ENCODE results near the gene MLLT6. TPM values are rescaled to one million over a fixed set of nuclear protein-coding genes. Genes with fewer than 3 reads are reported as not detected.

The MLLT6 gene
- total RNA-seq, 1 donor from 2014 or later, result 71.9 TPM

DNA sequence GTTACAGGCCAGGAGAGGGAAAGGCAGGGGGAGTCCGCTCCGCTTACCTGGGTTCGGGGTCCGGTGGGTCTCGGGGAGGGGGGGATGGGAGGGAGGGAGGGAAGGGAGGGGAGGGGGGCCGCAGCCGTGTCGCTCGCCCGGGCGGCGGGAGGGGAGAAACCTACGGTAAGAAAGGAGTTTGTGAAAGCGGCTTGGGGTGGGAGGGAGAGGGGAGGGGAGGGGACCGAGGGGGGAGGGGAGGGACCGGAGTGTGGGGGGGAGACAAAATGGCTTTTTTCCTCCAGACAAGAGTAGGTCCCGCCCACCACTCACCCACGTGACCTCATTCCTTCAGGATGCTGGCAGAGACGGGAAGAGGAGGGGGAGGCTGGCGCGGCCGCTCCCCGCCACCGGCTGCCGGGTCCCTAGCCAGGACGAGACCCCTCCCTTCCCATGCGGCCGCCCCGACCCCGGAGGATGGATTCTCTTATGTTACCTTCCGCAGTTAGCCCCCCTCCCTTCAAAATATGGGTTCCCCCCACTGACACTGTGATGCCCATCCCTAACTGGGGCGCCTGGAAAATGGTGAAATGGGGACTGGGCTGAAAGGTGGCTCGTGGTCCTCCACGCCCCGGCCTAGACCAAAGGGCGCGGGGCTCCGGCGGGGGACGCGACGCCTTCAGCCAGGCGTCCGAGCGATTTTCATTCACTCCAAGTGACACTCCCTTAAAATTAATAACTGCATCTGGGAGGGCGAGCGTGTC, 43.2 kb downstream of the MLLT6 start, which contains the start of gene PCGF2:
Gene PCGF2 (minus strand): TSS at position 188 of the 743 bp plus-strand sequence. CDS start 7,934 bp downstream, outside the sequence.
- intact Hi-C loops (cut with DNase I), result no loop called here
- DNase-seq, result peak; percentile 96
- ATAC-seq (ENCODE audit: poor library complexity), result peak; percentile 34

DNA sequence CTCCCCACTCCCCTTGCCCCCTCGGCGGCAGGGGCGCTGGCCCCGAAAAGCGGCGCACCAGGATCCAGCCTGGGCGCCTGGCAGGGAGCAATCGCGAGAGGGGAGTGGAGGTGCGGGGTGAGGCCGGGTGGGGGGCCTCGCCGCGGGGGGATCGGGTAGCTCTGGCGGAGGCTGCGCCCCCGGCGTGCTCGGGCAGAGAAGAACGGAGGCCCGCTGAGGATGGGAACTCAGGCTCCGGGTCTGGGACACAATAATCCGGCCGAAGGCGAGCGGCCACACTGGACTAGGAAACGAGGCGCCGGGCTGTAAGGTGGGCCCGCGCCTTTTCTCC, 43.8 kb downstream of the MLLT6 start:
- no peak for ATAC-seq (ENCODE audit: poor library complexity)
- no peak for DNase-seq
- intact Hi-C loops (cut with DNase I), result no loop called here

DNA sequence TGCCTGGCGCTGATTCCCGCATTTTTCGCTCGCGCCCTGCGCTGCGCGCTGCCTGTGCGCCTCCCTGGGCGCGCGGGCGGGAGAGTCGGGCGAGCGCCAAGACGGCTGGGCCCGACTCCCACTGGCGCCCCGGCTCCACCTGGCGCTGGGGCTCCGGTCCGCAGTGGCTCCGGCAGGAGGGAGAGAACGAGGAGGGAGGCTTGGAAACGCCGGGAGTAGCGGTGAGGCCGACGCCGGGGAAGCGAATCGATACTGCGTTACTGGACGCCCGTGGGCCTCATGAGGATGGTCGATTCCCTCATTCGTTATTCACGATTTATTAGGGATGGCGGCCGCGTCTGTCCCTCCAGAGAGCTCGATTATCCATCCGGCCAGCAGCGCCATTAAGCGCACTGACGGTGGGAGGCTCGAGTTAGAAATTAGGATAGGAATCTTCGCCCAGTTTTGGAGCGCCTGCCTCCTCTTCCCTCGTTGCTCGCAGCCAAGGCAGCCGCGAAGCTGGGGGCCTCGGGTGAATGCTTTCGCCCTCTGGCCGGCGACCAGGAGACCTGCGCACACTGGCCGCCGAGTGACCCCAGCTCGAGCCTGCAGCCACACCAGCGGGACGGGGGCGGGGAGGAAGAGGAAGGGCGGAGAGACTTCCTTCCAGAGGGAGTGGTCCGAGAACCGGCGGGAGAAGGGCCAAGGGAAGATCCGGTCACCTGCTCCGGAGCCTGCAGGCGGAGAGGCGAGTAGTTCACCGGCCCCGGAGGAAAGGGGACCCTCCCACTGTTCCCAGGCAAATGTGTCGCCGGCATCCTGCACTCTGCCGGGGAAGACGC, 44.4 kb downstream of the MLLT6 start:
- ATAC-seq (ENCODE audit: poor library complexity), result peak; percentile 45

GRCh38 chr17:38750044-38750311, 44.9 kb downstream of the MLLT6 start:
- DNase-seq, result no peak
- ATAC-seq (ENCODE audit: poor library complexity), result no peak
- intact Hi-C loops (cut with DNase I), result loop anchor here (5.0 kb wide), 1 partner anchor 47 kb away; the partner anchor contains the start of gene PIP4K2B

More for the DNA sequence above, 44.4 kb downstream of the MLLT6 start:
- peak; percentile 92 for DNase-seq
- intact Hi-C loops (cut with DNase I), result loop anchor here (5.0 kb wide), 1 partner anchor 48 kb away; the partner anchor contains the start of gene PIP4K2B

GRCh38 chr17:38750312-38751121, 45.4 kb downstream of the MLLT6 start:
- intact Hi-C loops (cut with DNase I), result loop anchor here (5.0 kb wide), 1 partner anchor 47 kb away; the partner anchor contains the start of gene PIP4K2B
- DNase-seq (no peak), ATAC-seq (ENCODE audit: poor library complexity) (no peak)

GRCh38 chr17:38751144-38751807, 46.2 kb downstream of the MLLT6 start:
- intact Hi-C loops (cut with DNase I), result loop anchor here (5.0 kb wide), 1 partner anchor 46 kb away; the partner anchor contains the start of gene PIP4K2B
- ATAC-seq (ENCODE audit: poor library complexity), result no peak

DNA sequence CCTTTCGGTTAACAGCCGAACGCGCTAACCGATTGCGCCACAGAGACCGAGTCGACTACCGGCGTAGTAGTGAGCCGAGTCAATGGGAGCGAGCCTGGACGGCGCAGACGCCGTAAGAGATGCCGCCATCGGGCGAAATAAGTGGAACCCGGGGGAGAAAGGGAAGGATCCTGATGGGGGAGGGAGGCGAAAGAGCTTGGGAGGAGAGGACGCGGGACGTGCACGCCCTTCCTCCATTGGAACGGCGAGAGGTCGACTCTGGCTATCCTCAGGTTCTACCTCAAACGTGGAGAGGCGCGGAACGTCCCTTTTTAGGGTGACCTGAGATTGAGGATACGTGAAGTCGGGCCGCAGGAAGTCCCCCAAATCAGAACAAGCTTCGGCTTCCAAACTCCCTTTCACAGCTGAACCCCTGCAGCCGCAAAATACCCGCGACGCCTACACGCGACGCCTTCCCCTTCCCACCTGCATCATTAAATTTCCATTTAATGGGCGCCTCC, 46.8 kb downstream of the MLLT6 start:
- peak; percentile 87 for DNase-seq
- intact Hi-C loops (cut with DNase I), result loop anchor here (5.0 kb wide), 1 partner anchor 45 kb away; the partner anchor contains the start of gene PIP4K2B
- ATAC-seq (ENCODE audit: poor library complexity), result peak; percentile 44

More at GRCh38 chr17:38751144-38751807, 46.2 kb downstream of the MLLT6 start:
- no peak for DNase-seq

DNA sequence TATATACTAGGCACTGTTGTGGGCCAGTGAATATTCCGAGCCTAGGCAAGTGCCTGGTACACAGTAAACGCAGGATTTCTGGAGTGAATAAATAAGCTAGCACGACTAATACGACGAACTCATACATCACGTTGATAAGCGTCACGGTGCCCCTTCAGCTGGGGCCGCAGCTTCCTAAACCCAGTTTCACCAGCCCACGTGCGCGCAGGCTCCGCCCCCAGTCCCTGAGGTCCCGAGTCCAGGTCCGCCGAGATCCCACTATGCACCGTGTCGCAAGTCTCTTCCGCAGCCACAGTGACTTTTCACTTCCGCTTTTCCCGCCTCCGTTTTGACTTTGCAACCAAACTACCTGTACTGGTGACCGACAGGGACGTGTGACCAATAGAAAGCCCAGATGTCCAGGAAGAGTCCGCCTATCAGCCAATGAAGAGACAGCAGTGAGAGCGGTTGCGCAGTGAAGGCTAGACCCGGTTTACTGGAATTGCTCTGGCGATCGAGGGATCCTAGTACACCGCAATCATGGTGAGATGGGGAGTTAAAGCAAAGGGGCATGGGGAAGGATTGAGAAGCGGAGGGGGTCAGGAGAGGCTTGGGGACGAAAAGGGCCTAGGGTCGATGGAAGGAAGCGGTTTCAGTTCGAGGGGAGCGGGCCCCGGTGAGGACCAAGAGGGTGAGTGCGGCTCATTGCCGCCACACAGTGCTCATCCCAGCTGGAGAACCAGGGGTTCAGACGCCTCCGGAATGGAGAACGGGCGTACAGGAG, 47.4 kb downstream of the MLLT6 start, which contains the start of gene PSMB3:
Gene PSMB3 (plus strand): TSS at position 434 of the 763 bp plus-strand sequence. CDS start 86 bp downstream, at position 520.
- intact Hi-C loops (cut with DNase I), result loop anchor here (5.0 kb wide), 1 partner anchor 45 kb away; the partner anchor contains the start of gene PIP4K2B
- DNase-seq (peak; percentile 96), ATAC-seq (ENCODE audit: poor library complexity) (peak; percentile 85)

DNA sequence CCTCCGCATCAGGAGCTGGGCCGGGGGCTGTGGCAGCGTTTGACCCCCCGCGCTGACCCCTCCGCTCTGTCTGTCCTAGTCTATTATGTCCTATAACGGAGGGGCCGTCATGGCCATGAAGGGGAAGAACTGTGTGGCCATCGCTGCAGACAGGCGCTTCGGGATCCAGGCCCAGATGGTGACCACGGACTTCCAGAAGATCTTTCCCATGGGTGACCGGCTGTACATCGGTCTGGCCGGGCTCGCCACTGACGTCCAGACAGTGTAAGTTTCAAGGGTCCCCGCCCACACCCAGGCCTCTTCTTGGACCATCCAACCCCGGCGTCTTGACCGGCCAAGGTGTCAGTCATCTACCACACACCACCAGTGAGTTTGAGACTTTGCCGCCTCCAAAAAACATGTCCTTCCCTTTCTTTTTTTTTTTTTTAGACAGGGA, 48.0 kb downstream of the MLLT6 start:
- ATAC-seq (ENCODE audit: poor library complexity) (no peak), DNase-seq (no peak)
- intact Hi-C loops (cut with DNase I), result loop anchor here (5.0 kb wide), 1 partner anchor 44 kb away; the partner anchor contains the start of gene PIP4K2B

- no peak for ATAC-seq (ENCODE audit: poor library complexity)
- no peak for DNase-seq
- intact Hi-C loops (cut with DNase I), result no loop called here
Observed at GRCh38 chr17:38761612-38762011, 56.5 kb downstream of the MLLT6 start.

- intact Hi-C loops (cut with DNase I), result no loop called here
- ATAC-seq (ENCODE audit: poor library complexity), result no peak
- DNase-seq, result no peak
Observed at GRCh38 chr17:38762231-38762630, 57.2 kb downstream of the MLLT6 start.

DNA sequence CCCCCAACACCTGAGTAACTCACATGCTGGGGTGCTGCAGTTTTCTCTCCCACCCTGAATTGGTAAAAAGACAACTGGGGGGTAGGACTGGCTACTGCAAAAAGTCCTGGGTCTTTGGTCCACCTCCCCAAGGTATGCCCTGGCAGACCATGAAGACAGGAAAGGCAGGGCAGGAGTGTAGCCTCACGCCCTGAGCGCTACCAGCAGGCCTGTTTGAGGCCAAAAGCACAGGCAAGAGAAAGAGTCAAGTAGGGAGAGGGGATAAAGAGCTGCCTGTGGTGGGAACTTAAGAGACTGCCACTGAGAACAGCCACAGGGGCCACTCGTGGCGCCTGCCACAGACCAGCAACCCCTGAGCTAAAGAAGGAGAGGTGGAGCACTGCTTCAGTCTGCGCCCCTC, 61.3 kb downstream of the MLLT6 start:
- no peak for ATAC-seq (ENCODE audit: poor library complexity)
- intact Hi-C loops (cut with DNase I), result no loop called here

DNA sequence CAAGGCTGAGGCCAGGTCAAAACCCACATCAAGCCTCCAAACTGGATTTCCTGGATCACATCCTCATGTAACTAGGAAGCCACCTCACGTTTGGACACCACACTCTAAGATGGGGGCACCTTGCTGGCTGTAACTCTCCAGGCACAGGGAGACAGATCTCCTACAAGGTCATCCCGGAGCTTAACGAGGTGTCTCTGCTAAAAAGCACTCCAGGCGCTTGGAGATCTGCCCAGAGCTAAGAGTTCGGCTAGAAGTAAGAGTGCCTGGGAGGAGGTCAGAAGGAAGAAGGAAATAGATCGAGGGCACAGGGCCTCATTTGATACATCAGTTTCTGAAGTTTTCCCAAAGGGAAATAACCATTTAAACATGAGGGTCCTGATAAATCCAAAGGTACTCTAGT, 63.3 kb downstream of the MLLT6 start:
- intact Hi-C loops (cut with DNase I), result no loop called here
- no peak for DNase-seq
- peak; percentile 60 for ATAC-seq (ENCODE audit: poor library complexity)

More for the DNA sequence above, 61.3 kb downstream of the MLLT6 start:
- no peak for DNase-seq

DNA sequence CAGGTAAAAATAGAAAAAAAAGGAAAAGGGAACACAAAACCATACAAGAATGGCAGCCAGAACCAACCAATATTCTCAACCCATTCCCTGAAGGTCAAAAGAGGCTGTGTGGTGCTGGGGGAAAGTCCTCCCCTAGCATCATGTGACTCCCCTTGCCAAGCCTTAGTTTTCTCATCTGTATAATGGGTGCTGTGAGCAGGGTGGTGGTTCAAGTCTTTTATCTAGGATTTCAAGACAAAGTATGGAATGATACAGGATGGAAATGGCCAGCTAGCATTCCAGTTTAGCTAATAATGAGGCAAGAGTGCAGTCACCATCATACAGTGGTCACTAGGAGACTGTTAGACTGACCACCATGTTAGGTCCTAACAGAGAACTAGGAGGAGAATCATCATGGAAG, 68.2 kb downstream of the MLLT6 start:
- intact Hi-C loops (cut with DNase I), result no loop called here
- DNase-seq (no peak), ATAC-seq (ENCODE audit: poor library complexity) (no peak)

DNA sequence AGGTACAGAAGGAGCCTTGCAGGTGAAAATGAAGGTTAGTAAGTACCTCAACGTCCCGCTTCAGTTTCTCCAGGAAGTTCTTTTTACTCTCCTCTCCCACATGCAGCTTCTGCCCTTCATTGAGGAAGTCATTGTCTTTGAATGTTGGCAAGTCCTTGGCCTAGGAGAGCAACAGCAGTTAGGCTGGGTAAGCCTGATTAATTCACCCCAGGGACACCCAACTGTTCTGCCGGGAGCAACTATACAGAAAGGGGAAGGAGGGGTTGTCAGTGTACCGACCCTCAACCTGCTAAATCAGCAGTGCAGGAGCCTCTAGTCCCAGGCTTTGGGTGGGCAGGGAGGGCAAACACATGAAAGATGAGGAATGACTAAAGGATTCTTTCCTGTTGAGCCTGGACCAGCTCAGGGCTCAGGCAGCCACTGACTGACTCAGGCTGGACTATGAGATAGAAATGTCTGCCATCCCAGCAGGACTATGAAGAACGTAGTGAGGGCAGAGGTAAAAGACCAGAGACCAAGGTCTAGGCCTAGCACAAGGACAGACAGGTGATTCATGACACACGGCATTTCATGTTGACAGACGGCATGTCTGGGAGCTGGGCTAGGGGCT, 72.7 kb downstream of the MLLT6 start:
- intact Hi-C loops (cut with DNase I), result no loop called here
- DNase-seq, result no peak
- no peak for ATAC-seq (ENCODE audit: poor library complexity)
